NCI-H446 (cell line): ENCODE data around the gene PPP4R4.

Source experiments
- DNase-seq, 2 experiments: peaks; one replicate each; lab custom pipeline; 2025; lab: John Stamatoyannopoulos, UW

The PPP4R4 gene

GRCh38 chr14:94173885-94174603 lies at the start of gene PPP4R4:
Gene PPP4R4, plus strand, starts transcription at chr14:94174322. Its CDS starts 144 bp downstream, at chr14:94174466.
- DNase-seq, result peak; percentile 74 to 94

- no peak for DNase-seq
These were observed 49.3 kb upstream of the PPP4R4 start for GRCh38 chr14:94124582-94125377.

GRCh38 chr14:94125659-94126418 lies 48.3 kb upstream of the PPP4R4 start:
- DNase-seq, result no peak

GRCh38 chr14:94126419-94126677 lies 47.8 kb upstream of the PPP4R4 start:
- no peak for DNase-seq

- DNase-seq, result no peak
These were observed 47.3 kb upstream of the PPP4R4 start for GRCh38 chr14:94126800-94127199.

- DNase-seq, result no peak
These were observed 46.8 kb upstream of the PPP4R4 start for GRCh38 chr14:94127330-94127729.

GRCh38 chr14:94128216-94128839 lies 45.8 kb upstream of the PPP4R4 start:
- DNase-seq, result no peak

- peak; percentile 39 to 69 for DNase-seq
These were observed 44.9 kb upstream of the PPP4R4 start, which contains the start of gene IFI27L2 for GRCh38 chr14:94129111-94129757. Gene IFI27L2, minus strand, starts transcription at chr14:94129604. Its CDS starts 40 bp downstream, at chr14:94129564.

GRCh38 chr14:94129758-94130414 lies 44.2 kb upstream of the PPP4R4 start:
- peak; percentile 41 to 53 for DNase-seq

GRCh38 chr14:94132285-94132887 lies 41.7 kb upstream of the PPP4R4 start:
- DNase-seq, result peak; percentile 50 to 80

- DNase-seq, result no peak
These were observed 38.6 kb upstream of the PPP4R4 start for GRCh38 chr14:94135476-94135875.

- DNase-seq, result peak; percentile 58 to 88
These were observed 37.4 kb upstream of the PPP4R4 start for GRCh38 chr14:94136575-94137331.

GRCh38 chr14:94138251-94138650 lies 35.9 kb upstream of the PPP4R4 start:
- no peak for DNase-seq

GRCh38 chr14:94139006-94139405 lies 35.1 kb upstream of the PPP4R4 start:
- no peak for DNase-seq

GRCh38 chr14:94139421-94139820 lies 34.7 kb upstream of the PPP4R4 start:
- no peak for DNase-seq

- DNase-seq, result no peak
These were observed 31.9 kb upstream of the PPP4R4 start for GRCh38 chr14:94142247-94142646.

- DNase-seq, result no peak
These were observed 31.3 kb upstream of the PPP4R4 start for GRCh38 chr14:94142836-94143235.

GRCh38 chr14:94143239-94143638 lies 30.9 kb upstream of the PPP4R4 start:
- DNase-seq, result no peak

GRCh38 chr14:94143711-94144110 lies 30.4 kb upstream of the PPP4R4 start:
- no peak for DNase-seq

- no peak for DNase-seq
These were observed 29.4 kb upstream of the PPP4R4 start for GRCh38 chr14:94144765-94145164.
